Posterior vena cava (tissue), 2 donors: Measurements from ENCODE around the gene FAM72A. TPM values are rescaled to one million over a fixed set of nuclear protein-coding genes. Genes with fewer than 3 reads are reported as not detected.
"Not testable (repeated sequence)": the region's sequence is repeated elsewhere in the genome, so short reads cannot be mapped to it uniquely, and the experiment has no call there.

Experiments used
- DNase-seq: peaks from one replicate; pipeline ENCODE4 v3.0.0-alpha.2; 2020; ENCODE audit warnings: low spot score
- intact Hi-C, 2 donors: fragments of 100-400 bp; cut with DNase I; formaldehyde crosslinking; loops; one replicate each; pipeline versions ENCODE4 v1.14.1 to v1.14.2; 2022 to 2023
- long read RNA-seq, 2 donors: library from polyadenylated mRNA; unstranded; transcript quantifications; one replicate each; pipeline ENCODE4 v2.0.0, GENCODE V29; 2020 to 2021
- total RNA-seq, 2 donors: library from RNA; stranded (reverse); fragmentation: NEBNext Ultra II Directional; extraction: Animal tissue kit (Norgen Biotek cat#: 25700); gene quantifications; one replicate each; pipeline ENCODE4 v1.2.1, GENCODE V29; 2021
- donor health status: DM: yes; HTN: yes; CAD: no.
- donor health status: DM: yes; HTN: yes; CAD: no.

The FAM72A gene
- 1 to 10 TPM; 2.6 to 4.5 TPM for total RNA-seq
- long read RNA-seq, donor 1, result 0 reads
- long read RNA-seq, donor 2, result 0 reads

- intact Hi-C loops, result not testable (repeated sequence)
- peak; percentile 99 for DNase-seq
These were observed at the start of gene FAM72A for GRCh38 chr1:206202789-206203363. Gene FAM72A, minus strand, starts transcription at chr1:206202839. Its CDS starts 814 bp downstream, at chr1:206202025.

- intact Hi-C loops, DNase-seq: not testable (repeated sequence)
These were observed 48.5 kb upstream of the FAM72A start for GRCh38 chr1:206250953-206251681.

- intact Hi-C loops, DNase-seq: not testable (repeated sequence)
These were observed 43.7 kb upstream of the FAM72A start for GRCh38 chr1:206246129-206246886.

- DNase-seq, intact Hi-C loops: not testable (repeated sequence)
These were observed 42.8 kb upstream of the FAM72A start for GRCh38 chr1:206245479-206245878.

- DNase-seq, intact Hi-C loops: not testable (repeated sequence)
These were observed 40.7 kb upstream of the FAM72A start for GRCh38 chr1:206243335-206243734.

- intact Hi-C loops, DNase-seq: not testable (repeated sequence)
These were observed 37.6 kb upstream of the FAM72A start for GRCh38 chr1:206240288-206240687.

- intact Hi-C loops, DNase-seq: not testable (repeated sequence)
These were observed 32.6 kb upstream of the FAM72A start for GRCh38 chr1:206235190-206235589.

- DNase-seq, intact Hi-C loops: not testable (repeated sequence)
These were observed 31.7 kb upstream of the FAM72A start for GRCh38 chr1:206234189-206234916.

GRCh38 chr1:206232970-206233645 lies 30.5 kb upstream of the FAM72A start:
- DNase-seq, intact Hi-C loops: not testable (repeated sequence)

GRCh38 chr1:206231989-206232388 lies 29.4 kb upstream of the FAM72A start:
- intact Hi-C loops, DNase-seq: not testable (repeated sequence)

- DNase-seq, intact Hi-C loops: not testable (repeated sequence)
These were observed 26.6 kb upstream of the FAM72A start for GRCh38 chr1:206229286-206229685.

GRCh38 chr1:206226886-206227285 lies 24.2 kb upstream of the FAM72A start:
- intact Hi-C loops, DNase-seq: not testable (repeated sequence)

GRCh38 chr1:206225386-206225785 lies 22.7 kb upstream of the FAM72A start:
- DNase-seq, intact Hi-C loops: not testable (repeated sequence)

- intact Hi-C loops, DNase-seq: not testable (repeated sequence)
These were observed 21.6 kb upstream of the FAM72A start for GRCh38 chr1:206224190-206224776.

GRCh38 chr1:206221585-206221984 lies 18.9 kb upstream of the FAM72A start:
- intact Hi-C loops, DNase-seq: not testable (repeated sequence)

- intact Hi-C loops, DNase-seq: not testable (repeated sequence)
These were observed 17.8 kb upstream of the FAM72A start for GRCh38 chr1:206220332-206221000.

GRCh38 chr1:206219514-206220331 lies 17.1 kb upstream of the FAM72A start:
- DNase-seq, intact Hi-C loops: not testable (repeated sequence)
